ENCODE data around the gene AUTS2.
"Not testable (repeated sequence)": the region's sequence is repeated elsewhere in the genome, so short reads cannot be mapped to it uniquely, and the experiment has no call there.

AUTS2 gene

DNA sequence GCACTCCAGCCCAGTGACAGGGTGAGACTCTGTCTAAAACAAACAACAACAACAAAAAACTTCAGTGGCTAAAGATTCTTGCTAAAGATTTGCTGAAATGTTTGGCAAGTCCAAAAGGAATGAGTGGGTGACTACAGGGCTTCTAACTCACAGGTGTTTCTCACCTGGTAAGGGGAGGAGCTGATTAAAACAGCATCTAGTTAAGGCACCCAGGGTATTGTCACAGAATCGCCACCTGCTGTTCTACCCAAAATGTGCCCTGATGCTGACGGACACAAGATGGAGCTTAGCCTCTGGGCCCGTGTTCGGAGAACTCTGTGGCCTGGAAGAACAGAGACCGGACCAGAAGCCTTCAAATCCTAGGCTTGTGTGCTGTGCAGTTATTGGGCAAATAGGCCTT, 1197.7 kb downstream of the AUTS2 start:
- DNase-seq, result no peak

DNA sequence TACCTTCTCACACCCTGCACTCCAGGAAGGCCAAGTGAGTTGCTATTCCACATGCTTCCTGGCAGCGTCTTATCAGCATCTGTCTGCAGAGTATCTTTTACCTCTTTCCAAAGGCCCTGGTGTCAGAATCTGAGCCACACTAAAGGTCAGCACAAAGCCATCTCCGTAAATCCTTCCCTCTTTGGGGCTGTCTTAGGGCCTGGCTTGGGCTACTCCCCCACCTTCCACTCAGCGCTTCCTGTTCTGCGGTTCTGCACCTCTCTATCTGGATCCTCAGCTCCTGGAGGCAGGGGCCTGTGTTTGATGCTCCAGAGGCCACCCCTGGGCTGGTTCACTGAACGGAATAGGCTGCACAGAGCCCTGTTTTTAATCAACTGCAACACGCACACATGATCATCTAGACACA, 1198.8 kb downstream of the AUTS2 start:
- DNase-seq, result no peak

DNA sequence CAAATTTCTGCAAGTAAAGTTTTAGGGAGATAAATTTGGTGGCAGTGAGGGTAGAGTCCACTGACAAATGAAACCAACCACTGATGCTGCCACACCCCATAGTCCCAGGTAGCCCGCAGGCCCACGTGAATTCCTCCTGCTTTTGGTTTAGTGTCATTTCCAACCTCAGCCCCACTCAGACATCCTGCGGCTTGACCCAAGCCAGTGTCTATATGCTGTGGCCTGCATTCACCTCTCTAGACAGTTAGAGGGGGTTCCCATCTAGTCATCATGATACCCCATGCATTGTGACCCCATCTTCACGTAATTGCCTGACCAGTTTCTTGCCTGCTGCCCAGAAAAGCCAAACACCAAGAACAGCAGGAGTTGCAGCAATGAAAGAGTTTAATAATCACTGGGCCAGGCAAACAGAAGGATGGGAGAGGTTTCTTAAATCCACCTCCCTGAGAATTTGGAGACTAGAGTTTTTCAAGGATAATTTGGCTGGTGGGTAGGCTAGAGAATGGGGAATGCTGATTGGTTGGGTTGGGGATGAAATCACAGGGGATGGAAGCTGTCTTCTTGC, 1201.6 kb downstream of the AUTS2 start:
- DNase-seq, result no peak

DNA sequence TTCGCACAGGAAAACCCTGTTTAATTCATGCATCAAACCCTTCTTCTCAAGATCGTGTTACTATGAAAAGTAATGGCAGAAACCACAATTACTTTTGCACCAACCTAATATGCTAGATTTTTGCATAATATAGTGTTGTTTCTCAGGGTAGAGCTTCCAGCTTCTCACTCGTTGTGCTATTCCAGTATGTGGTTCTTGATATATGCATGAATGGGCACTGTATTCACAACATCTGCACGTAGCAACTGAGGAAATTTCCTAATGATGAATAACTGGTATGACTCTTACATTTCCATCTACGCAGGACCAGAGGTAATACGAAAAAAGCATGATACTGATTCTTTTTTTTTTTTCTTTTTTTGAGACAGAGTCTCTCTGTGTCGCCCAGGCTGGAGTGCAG, 1207.1 kb downstream of the AUTS2 start:
- no peak for DNase-seq

DNA sequence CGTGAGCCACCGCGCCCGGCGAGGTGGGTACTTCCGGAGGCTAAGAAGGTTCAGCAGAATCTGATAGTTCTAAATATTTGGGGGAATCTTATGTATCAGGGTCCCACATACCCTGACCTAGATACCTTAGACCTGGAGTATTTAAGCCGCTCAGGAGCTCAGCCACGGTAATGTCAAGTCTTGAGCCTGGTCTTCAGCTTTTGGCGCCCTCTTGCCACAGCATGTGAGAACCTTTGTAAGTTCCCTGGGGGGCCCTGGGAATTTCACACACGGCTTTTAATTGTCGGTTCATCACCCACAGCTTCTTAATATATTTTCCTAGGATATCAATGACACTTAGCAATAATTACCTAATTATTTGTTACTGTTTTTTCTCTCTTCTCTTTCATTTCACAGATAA, 1209.4 kb downstream of the AUTS2 start:
- no peak for DNase-seq

DNA sequence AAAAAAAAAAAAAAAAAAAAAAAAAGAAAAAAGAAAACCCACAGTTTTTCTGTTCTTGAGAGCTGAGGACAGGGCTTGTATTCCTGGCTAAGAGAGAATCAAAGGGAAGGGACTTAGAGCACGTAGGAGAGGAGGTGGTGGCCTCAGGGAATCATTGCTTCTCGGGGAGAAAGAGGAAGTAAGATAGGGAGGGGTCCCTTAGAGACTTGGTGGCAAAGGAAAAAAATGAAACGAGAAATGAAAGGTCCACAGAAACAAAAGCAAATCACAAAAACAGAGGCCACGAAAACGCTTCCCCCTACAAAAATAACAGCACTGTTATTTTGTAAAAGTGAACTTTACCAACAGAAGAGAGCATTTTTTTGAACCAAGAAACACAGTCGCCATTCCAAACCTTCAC, 1210.6 kb downstream of the AUTS2 start:
- no peak for DNase-seq

DNA sequence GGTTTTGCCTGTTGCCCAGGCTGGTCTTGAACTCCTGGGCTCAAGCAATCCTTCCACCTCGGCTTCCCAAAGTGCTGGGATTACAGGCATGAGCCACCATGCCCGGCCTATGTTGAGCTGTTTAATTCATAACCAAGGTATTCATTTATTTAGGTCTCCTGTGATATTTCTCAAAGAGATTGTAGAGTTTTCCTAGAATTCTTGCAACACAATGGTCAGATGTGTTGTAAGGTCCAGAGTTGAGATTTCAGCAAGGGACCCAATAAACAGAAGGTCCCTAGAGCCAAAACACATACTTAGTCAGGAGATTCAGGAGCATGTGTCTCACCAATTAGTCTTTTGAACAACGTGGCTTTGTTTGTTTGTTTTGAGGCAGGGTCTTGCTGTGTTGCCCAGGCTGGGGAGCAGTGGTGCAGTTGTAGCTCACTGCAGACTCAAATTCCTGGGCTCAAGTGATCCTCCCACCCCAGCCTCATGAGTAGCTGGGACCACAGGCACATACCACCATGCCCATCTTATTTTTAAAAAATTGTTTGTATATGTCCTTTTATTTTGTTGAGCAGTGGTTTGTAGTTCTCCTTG, 1212.4 kb downstream of the AUTS2 start:
- DNase-seq, result no peak

DNA sequence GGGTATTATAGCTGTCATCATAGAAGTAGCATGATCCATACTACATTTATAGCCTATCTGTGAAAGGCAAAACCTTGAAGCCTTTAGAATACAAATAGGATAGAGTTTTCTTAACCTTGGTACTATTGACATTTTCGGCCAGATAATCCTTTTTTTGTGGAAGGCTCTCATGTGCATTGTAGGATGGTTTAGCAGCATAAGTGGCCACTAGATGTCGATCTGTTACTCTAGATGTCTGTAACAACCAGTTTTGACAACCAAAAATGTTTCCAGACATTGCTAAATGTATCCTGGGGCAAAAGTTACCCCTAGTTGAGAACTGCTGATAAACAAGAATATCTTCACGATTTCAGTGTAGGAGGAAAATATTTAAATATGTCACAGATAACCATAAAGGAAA, 1214.2 kb downstream of the AUTS2 start:
- DNase-seq, result no peak

DNA sequence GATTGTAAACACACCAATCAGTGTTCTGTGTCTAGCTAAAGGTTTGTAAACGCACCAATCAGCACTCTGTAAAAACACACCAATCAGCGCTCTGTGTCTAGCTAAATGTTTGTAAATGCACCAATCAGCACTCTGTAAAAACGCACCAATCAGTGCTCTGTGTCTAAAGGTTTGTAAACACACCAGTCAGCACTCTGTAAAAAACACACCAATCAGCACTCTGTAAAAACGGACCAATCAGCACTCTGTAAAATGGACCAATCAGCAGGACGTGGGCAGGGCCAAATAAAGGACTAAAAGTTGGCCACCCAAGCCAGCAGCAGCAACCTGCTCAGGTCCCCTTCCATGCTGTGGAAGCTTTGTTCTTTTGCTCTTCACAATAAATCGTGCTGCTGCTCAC, 1224.2 kb downstream of the AUTS2 start:
- DNase-seq, result not testable (repeated sequence)

DNA sequence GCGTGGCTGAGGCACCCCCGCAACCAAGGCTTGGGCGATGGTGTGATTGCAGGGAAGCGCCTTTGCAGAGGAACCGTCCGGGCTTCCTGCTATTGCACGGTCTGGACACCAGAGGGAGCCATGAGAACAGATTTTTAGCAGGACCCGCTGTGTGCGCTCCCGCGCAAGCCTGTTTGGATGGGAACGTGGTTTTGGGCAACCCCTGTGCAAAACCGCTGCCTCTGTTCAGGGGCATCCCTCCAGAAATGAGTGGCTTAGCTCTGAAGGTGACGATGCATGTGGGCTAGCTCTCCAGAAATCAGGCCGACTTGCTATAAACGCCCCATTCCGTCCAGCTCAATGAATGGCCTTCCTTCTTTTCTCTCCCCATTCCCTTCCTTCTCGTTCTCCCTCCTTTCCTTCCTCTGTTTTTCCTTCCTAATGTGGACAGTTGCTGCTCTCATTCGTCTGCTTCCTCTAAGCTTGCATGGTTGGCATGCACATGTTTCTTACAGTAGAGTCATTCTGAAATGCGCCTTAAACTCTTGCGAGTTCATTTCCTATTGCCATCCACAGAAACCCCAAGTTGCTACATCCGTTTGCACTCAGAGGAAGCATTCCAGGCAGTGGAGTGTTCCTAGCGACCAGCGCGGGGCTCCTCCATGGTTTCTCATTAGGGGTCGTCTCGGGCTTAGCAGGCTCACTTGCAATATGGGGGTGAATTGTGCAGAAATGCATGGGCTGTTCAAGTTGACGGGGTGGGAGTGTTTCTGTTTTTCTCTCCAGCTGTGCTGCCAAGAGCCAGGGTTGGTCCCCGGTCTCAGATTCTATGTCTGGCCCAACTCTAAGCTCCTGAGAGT, 1231.2 kb downstream of the AUTS2 start:
- DNase-seq, result peak; percentile 63 to 77 (median 71)

DNA sequence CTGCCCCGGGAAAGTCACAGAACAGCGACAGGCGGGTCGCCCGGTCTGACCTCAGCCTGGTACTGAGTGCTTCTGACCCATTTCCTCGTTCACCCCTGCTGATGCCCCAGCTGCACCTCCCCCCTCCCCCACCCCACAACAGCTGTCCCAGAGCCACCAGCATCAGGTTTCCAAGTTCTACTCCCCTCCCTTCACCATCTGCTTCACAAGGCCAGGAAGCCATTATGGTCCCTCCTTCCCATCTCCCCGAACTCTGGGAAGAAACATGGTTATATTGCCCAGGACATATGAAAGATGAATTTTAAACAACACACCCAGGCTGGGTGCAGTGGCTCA, 1231.8 kb downstream of the AUTS2 start:
- DNase-seq, result no peak

DNA sequence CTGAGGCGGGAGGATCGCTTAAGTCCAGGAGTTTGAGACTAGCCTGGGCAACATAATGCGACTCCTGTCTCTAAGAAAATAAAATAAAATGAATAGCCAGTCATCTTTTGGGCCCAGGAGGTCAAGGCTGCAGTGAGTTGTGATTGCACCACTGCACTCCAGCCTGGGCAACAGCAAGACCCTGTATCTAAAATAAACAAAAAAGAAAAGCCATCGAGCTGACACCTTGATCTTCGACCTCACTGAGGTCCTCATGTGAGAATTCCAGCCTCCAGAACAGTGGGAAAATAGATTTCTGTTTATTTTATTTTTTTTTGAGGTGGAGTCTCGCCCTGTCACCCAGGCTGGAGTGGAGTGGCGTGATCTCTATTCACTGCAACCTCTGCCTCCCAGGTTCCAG, 1232.2 kb downstream of the AUTS2 start:
- DNase-seq, result no peak

DNA sequence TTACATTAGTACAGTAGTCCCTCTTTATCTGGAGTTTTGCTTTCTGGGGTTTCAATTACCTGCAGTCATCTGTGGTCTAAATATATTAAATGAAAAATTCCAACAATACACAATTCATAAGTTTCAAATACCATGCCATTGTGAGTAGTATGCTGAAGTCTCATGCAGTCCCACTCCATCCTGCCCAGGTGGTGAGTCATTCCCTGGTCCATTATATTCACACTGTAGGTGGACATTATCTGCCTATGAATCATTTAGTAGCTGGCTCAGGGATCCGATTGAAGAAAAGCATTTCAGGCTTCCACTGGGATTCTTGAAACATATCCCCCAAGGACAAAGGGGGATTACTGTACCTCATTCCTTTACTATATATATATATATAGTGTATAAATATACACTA, 1235.5 kb downstream of the AUTS2 start:
- no peak for DNase-seq

DNA sequence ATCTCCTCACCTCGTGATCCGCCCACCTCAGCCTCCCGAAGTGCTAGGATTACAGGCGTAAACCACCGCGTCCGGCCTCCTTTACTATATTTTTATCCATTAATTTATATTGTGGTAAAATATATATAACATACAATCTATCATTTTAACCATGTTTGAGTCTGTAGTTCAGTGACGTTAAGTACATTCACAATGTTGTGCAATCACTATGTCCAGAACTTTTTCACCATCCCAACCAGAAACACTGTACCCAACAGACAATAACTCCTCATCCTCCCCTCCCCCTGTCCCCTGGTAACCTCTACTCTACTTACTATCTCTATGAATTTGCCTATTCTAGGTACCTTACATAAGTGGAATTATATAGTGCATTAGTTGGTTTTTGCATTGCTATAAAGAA, 1236.1 kb downstream of the AUTS2 start:
- DNase-seq, result no peak

DNA sequence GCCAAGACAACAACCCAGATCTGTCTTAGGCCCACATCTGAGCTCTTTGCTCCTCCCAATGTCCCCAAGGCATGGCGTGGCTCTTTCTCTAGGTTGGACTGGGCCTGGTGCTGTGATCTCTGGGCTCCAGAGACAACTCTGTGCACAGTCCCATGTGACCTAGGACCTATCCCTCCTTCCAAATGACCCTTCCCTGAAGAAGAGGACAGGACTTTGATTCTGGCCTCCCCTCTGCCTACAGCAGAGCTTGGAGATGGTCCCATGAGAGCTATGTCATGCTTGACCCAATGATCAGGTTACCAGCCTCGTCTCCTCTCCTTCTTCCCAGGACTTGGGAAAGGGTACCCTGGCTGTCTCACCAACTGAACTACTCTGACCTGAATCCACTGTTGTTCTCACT, 1237.4 kb downstream of the AUTS2 start:
- DNase-seq, result no peak

DNA sequence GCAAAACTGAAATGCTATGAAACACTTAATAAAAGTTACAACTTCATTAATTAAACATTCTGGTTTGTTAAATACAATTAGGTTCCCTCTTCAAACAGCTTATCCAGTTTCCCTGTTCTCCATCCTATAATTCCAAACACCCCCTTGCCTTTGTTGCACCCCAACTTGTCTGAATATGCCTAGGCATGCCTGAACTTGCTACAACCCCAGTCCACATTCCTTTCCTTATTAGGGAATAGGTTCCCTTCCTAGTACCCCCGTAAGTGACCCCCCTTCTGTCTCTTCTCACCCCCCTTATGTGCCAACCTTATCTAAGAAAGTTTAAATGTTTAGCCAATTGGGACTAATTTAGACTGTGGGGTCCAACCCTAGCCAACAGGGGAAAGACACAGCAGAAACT, 1238.0 kb downstream of the AUTS2 start:
- DNase-seq, result no peak

DNA sequence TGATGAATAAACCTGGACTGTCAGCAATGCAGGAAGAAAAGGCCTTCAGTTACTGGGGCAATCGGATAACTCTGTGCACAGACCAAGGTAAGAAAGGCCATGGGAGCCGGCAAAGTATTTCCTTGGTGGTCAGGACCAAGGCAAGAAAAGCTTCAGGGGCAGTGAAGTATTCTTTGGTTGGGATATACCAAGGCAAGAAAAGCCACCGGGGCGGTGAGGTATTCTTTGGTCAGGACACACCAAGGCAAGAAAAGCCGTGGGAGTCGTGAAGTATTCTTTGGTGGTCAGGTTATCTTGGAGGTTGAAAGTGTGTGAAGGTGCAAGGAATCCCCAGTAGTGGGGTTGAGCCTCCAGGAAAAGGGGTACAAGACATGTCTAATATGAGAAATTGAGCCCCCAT, 1238.7 kb downstream of the AUTS2 start:
- DNase-seq, result no peak

DNA sequence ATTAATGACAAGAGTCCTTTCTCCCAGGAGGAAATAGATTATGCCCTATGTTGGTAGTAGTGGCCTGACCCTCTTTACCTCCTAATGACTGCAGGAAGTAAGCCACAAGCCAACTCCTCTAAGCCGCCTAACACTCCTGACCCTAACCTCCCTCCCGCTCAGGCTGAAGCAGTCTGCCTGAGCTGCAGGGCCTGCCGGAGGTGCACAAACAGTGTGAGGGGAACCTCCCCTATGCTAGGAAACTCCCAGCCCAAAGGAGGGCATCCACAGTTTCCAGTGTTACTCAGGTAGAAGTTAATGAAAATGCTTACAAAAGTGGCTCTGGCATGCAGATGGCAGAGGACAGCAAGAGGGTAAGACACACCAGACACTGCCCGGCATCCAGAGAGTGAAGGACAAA, 1239.3 kb downstream of the AUTS2 start:
- no peak for DNase-seq

DNA sequence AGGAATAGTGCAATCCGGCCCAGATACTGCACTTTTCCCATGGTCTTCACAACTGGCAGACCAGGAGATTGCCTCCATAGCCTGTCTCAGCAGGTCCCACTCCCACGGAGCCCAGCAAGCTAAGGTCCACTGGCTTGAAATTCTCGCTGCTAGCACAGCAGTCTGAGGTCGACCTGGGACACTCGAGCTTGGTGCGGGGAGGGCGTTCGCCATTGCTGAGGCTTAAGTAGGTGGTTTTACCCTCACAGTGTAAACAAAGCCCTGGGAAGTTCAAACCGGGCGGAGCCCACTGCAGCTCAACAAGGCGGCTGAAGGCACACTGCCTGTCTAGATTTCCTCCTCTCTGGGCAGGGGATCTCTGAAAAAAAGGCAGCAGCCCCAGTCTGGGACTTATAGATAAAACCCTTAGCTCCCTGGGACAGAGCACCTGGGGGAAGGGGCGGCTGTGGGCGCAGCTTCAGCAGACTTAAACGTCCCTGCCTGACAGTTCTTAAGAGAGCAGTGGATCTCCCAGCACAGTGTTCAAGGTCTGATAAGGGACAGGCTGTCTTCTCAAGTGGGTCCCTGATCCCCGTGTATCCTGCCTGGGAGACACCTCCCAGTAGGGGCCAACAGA, 1240.1 kb downstream of the AUTS2 start:
- DNase-seq, result no peak
